HG03066 (cell line): ENCODE results near the gene RERE.
"Not testable (repeated sequence)": the region's sequence is repeated elsewhere in the genome, so short reads cannot be mapped to it uniquely, and the experiment has no call there.

Experiments used
- ATAC-seq: cut with Tn5 transposase; IDR thresholded peaks from one replicate; pipeline ENCODE4 v1.9.1; 2021; ENCODE audit warnings: low read depth; ENCODE audit not compliant: unreplicated experiment

RERE gene

GRCh38 chr1:8525558-8526275 lies 291.7 kb downstream of the RERE start:
- peak; percentile 54 for ATAC-seq

GRCh38 chr1:8525216-8525557 lies 292.3 kb downstream of the RERE start:
- peak; percentile 59 for ATAC-seq

- no peak for ATAC-seq
These were observed 292.7 kb downstream of the RERE start for GRCh38 chr1:8524627-8525157.

- no peak for ATAC-seq
These were observed 293.7 kb downstream of the RERE start for GRCh38 chr1:8523666-8524206.

GRCh38 chr1:8520483-8520966 lies 296.9 kb downstream of the RERE start:
- no peak for ATAC-seq

- ATAC-seq = no peak
These were observed 298.3 kb downstream of the RERE start for GRCh38 chr1:8519167-8519566.

- ATAC-seq = no peak
These were observed 299.0 kb downstream of the RERE start for GRCh38 chr1:8518490-8518801.

GRCh38 chr1:8517661-8518489 lies 299.6 kb downstream of the RERE start:
- ATAC-seq = no peak

- ATAC-seq = no peak
These were observed 300.5 kb downstream of the RERE start for GRCh38 chr1:8516793-8517556.

- ATAC-seq = no peak
These were observed 301.1 kb downstream of the RERE start for GRCh38 chr1:8516278-8516777.

GRCh38 chr1:8512504-8512903 lies 304.9 kb downstream of the RERE start:
- no peak for ATAC-seq

GRCh38 chr1:8510041-8510823 lies 307.2 kb downstream of the RERE start:
- ATAC-seq = no peak

GRCh38 chr1:8509579-8509978 lies 307.9 kb downstream of the RERE start:
- ATAC-seq = no peak

- ATAC-seq = no peak
These were observed 310.3 kb downstream of the RERE start for GRCh38 chr1:8506995-8507615.

- no peak for ATAC-seq
These were observed 311.0 kb downstream of the RERE start for GRCh38 chr1:8506456-8506855.

- ATAC-seq = no peak
These were observed 313.6 kb downstream of the RERE start for GRCh38 chr1:8503842-8504241.

GRCh38 chr1:8502949-8503348 lies 314.5 kb downstream of the RERE start:
- not testable (repeated sequence) for ATAC-seq

- no peak for ATAC-seq
These were observed 320.1 kb downstream of the RERE start for GRCh38 chr1:8497210-8497819.

- no peak for ATAC-seq
These were observed 321.0 kb downstream of the RERE start for GRCh38 chr1:8496473-8496872.
